H1 (cell line): ENCODE measurements around the gene SENP7. TPM values are rescaled to one million over a fixed set of nuclear protein-coding genes. Genes with fewer than 3 reads are reported as not detected.

Experiments
- CTCF ChIA-PET: fragments of 300-600 bp; sonication (Branson Sonifier 250); formaldehyde crosslinking; loops from one replicate; lab custom pipeline; 2021; ENCODE audit not compliant: partially characterized antibody; lab: Charles Lee
- POLR2A ChIA-PET: fragments of 300-600 bp; sonication (Branson Sonifier 250); formaldehyde crosslinking; loops from one replicate; lab custom pipeline; 2021; ENCODE audit warnings: inconsistent platforms; ENCODE audit not compliant: partially characterized antibody; lab: Charles Lee
- DNase-seq, 2 experiments: peaks; one replicate each; pipeline versions ENCODE4 v3.0.0 to v3.0.0-alpha.2; 2010 to 2022; ENCODE audit warnings: low spot score in 2 of 2, low read depth in 1 of 2, mixed read lengths in 1 of 2
- FAIRE-seq: peaks from 2 replicates; lab custom pipeline; 2011; peaks lifted over from hg19 to GRCh38; lab: Jason Lieb, UNC
- H2AFZ ChIP-seq: 2 replicates; pipeline ENCODE4 v1.8.1; 2012; ENCODE audit warnings: low read length, inconsistent platforms
- H2AK5ac ChIP-seq: 2 replicates; pipeline ENCODE4 v1.6.1; 2013; ENCODE audit warnings: low read depth, low read length
- H2BK120ac ChIP-seq: replicated peaks from 2 replicates; pipeline ENCODE3; 2013; ENCODE audit warnings: low read depth, low read length, inconsistent platforms
- H2BK12ac ChIP-seq: 2 replicates; pipeline ENCODE4 v1.6.1; 2013; ENCODE audit warnings: low read depth, low read length
- H2BK15ac ChIP-seq: 2 replicates; pipeline ENCODE4 v1.6.1; 2013; ENCODE audit warnings: low read length
- H2BK20ac ChIP-seq: 2 replicates; pipeline ENCODE4 v1.6.1; 2013; ENCODE audit warnings: low read length
- H2BK5ac ChIP-seq: 2 replicates; pipeline ENCODE4 v1.6.1; 2013; ENCODE audit warnings: low read depth, low read length
- H3K14ac ChIP-seq: 2 replicates; pipeline ENCODE4 v1.6.1; 2013; ENCODE audit warnings: inconsistent platforms; ENCODE audit not compliant: insufficient read length
- H3K18ac ChIP-seq: 2 replicates; pipeline ENCODE4 v1.6.1; 2013; ENCODE audit warnings: low read length; ENCODE audit errors: extremely low read depth
- H3K23ac ChIP-seq: 2 replicates; pipeline ENCODE4 v1.6.1; 2013; ENCODE audit warnings: inconsistent platforms; ENCODE audit not compliant: insufficient read length
- H3K23me2 ChIP-seq: 2 replicates; pipeline ENCODE4 v1.6.1; 2013; ENCODE audit warnings: low read depth, low read length
- H3K27ac ChIP-seq: 2 replicates; pipeline ENCODE4 v1.6.1; 2011; ENCODE audit warnings: low read depth, low read length, inconsistent platforms
- H3K27me3 ChIP-seq, 4 experiments: replicated peaks in 1 of 4; 1 replicate in 1 of 4; 2 replicates in 3 of 4; pipeline versions ENCODE4 v1.6.1 to v1.8.1; 2011 to 2013; ENCODE audit warnings: low read length in 3 of 4, mild to moderate bottlenecking in 3 of 4, inconsistent platforms in 2 of 4, mixed read lengths in 2 of 4, moderate library complexity in 1 of 4; ENCODE audit not compliant: control insufficient read depth in 3 of 4, insufficient read depth in 3 of 4; ENCODE audit errors: extremely low read depth in 1 of 4
- H3K36me3 ChIP-seq, 4 experiments: 2 replicates each; pipeline versions ENCODE4 v1.6.1 to v1.8.1; 2011 to 2013; ENCODE audit warnings: mild to moderate bottlenecking in 4 of 4, low read length in 3 of 4, moderate library complexity in 2 of 4, control low read depth in 1 of 4, inconsistent platforms in 1 of 4; ENCODE audit not compliant: insufficient read depth in 4 of 4, control insufficient read depth in 2 of 4
- H3K4ac ChIP-seq: replicated peaks from 2 replicates; pipeline ENCODE3; 2013; ENCODE audit warnings: low read length, low read depth, mixed read lengths, inconsistent platforms; ENCODE audit not compliant: insufficient read length
- H3K4me1 ChIP-seq, 4 experiments: replicated peaks in 1 of 4; 1 replicate in 1 of 4; 2 replicates in 3 of 4; pipeline versions ENCODE4 v1.6.1 to v1.8.1; 2011 to 2013; ENCODE audit warnings: low read length in 3 of 4, inconsistent platforms in 2 of 4, mixed read lengths in 1 of 4; ENCODE audit not compliant: insufficient read depth in 4 of 4, control insufficient read depth in 3 of 4
- H3K4me2 ChIP-seq, 2 experiments: 2 replicates each; pipeline versions ENCODE4 v1.6.1 to v1.8.1; 2011 to 2013; ENCODE audit warnings: low read depth in 2 of 2, low read length in 2 of 2, control low read depth in 1 of 2, inconsistent platforms in 1 of 2, mild to moderate bottlenecking in 1 of 2; ENCODE audit not compliant: insufficient read depth in 1 of 2
- H3K4me3 ChIP-seq, 4 experiments: fragments of 200-600, 300-600 bp in 1 of 4; sonication (generic), shearing (Covaris generic), sonication (Bioruptor Twin) in 1 of 4; 2 replicates each; pipeline versions ENCODE4 v1.5.1 to v1.8.1; 2011 to 2016; ENCODE audit warnings: low read length in 4 of 4, low read depth in 3 of 4, control low read depth in 2 of 4, inconsistent platforms in 2 of 4, mild to moderate bottlenecking in 2 of 4, mixed read lengths in 1 of 4, moderate library complexity in 1 of 4; ENCODE audit not compliant: insufficient read depth in 2 of 4; ENCODE audit errors: extremely low read depth in 1 of 4
- H3K56ac ChIP-seq: replicated peaks from 2 replicates; pipeline ENCODE3; 2013; ENCODE audit warnings: low read depth, mild to moderate bottlenecking, mixed read lengths, low read length, inconsistent platforms; ENCODE audit not compliant: insufficient read length
- H3K79me1 ChIP-seq: 2 replicates; pipeline ENCODE4 v1.6.1; 2013; ENCODE audit warnings: low read depth, low read length, control low read depth
- H3K79me2 ChIP-seq, 2 experiments: 2 replicates each; pipeline versions ENCODE4 v1.6.1 to v1.8.1; 2012 to 2013; ENCODE audit warnings: low read length in 2 of 2, mild to moderate bottlenecking in 2 of 2, inconsistent platforms in 1 of 2; ENCODE audit not compliant: insufficient read depth in 2 of 2, control insufficient read depth in 1 of 2
- H3K9ac ChIP-seq, 4 experiments: replicated peaks in 1 of 4; 1 replicate in 1 of 4; 2 replicates in 3 of 4; pipeline versions ENCODE4 v1.6.1 to v1.8.1; 2011 to 2013; ENCODE audit warnings: low read depth in 3 of 4, low read length in 3 of 4, control low read depth in 2 of 4, mild to moderate bottlenecking in 2 of 4, moderate library complexity in 2 of 4, inconsistent platforms in 1 of 4; ENCODE audit errors: extremely low read depth in 1 of 4
- H3K9me3 ChIP-seq, 2 experiments: 2 replicates each; pipeline versions ENCODE4 v1.6.1 to v1.8.1; 2012 to 2013; ENCODE audit warnings: mild to moderate bottlenecking in 2 of 2, moderate library complexity in 2 of 2, control low read depth in 1 of 2, inconsistent platforms in 1 of 2, low read depth in 1 of 2, low read length in 1 of 2, mixed read lengths in 1 of 2; ENCODE audit not compliant: insufficient read depth in 2 of 2
- H4K20me1 ChIP-seq, 2 experiments: replicated peaks in 1 of 2; 2 replicates each; pipeline versions ENCODE3 to v1.8.1; 2011 to 2013; ENCODE audit warnings: inconsistent platforms in 2 of 2, low read length in 2 of 2, mild to moderate bottlenecking in 1 of 2; ENCODE audit not compliant: insufficient read depth in 2 of 2, control insufficient read depth in 1 of 2
- H4K5ac ChIP-seq: 2 replicates; pipeline ENCODE4 v1.6.1; 2013; ENCODE audit warnings: low read length, low read depth, mixed read lengths, inconsistent platforms; ENCODE audit not compliant: insufficient read length
- H4K8ac ChIP-seq: 2 replicates; pipeline ENCODE4 v1.8.0; 2013; ENCODE audit warnings: mild to moderate bottlenecking, moderate library complexity, low read length, inconsistent platforms; ENCODE audit not compliant: insufficient read depth; ENCODE audit errors: extremely low read depth
- H4K91ac ChIP-seq: replicated peaks from 2 replicates; pipeline ENCODE3; 2013; ENCODE audit warnings: low read length, mixed read lengths, inconsistent platforms; ENCODE audit not compliant: insufficient read length
- CEBPB ChIP-seq: IDR thresholded peaks from 2 replicates; pipeline ENCODE4 v1.6.1; 2012; ENCODE audit warnings: low read depth, low read length
- JUND ChIP-seq: IDR thresholded peaks from 2 replicates; pipeline ENCODE4 v1.6.1; 2011; ENCODE audit warnings: mild to moderate bottlenecking, improper control_type of control experiment, low read length
- KDM5A ChIP-seq: fragments of 200-600 bp; IDR thresholded peaks from 2 replicates; pipeline ENCODE4 v1.7.1; 2012; ENCODE audit warnings: mild to moderate bottlenecking, low read length, inconsistent platforms, mixed read lengths
- RAD21 ChIP-seq, 2 experiments: IDR thresholded peaks in 1 of 2; conservative IDR thresholded peaks in 1 of 2; 2 replicates each; pipeline ENCODE4 v1.6.1; 2011; ENCODE audit warnings: low read depth in 2 of 2, low read length in 2 of 2, improper control_type of control experiment in 1 of 2, inconsistent platforms in 1 of 2, mild to moderate bottlenecking in 1 of 2, moderate library complexity in 1 of 2
- SP2 ChIP-seq: IDR thresholded peaks from 2 replicates; pipeline ENCODE4 v1.6.1; 2012; ENCODE audit warnings: mild to moderate bottlenecking, low read length, inconsistent platforms
- TCF12 ChIP-seq: IDR thresholded peaks from 2 replicates; pipeline ENCODE4 v1.6.1; 2011; ENCODE audit warnings: low read depth, mild to moderate bottlenecking, low read length
- YY1 ChIP-seq: IDR thresholded peaks from 2 replicates; pipeline ENCODE4 v1.6.1; 2011; ENCODE audit warnings: low read depth, mild to moderate bottlenecking, low read length
- polyA plus RNA-seq, 7 experiments: library from polyadenylated mRNA; depleted of rRNA in 3 of 7; stranded (reverse) in 5 of 7; unstranded in 2 of 7; fragments of >200 nt in 5 of 7; fragments of 200-250 nt in 2 of 7; gene quantifications; 1 replicate in 5 of 7; 2 replicates in 1 of 7; 4 replicates in 1 of 7; pipeline versions ENCODE4 v1.2.1 to v1.2.3, GENCODE V29; 2011 to 2013; ENCODE audit warnings: missing spikeins in 2 of 7, mixed read lengths in 2 of 7
- total RNA-seq: library from RNA; stranded (reverse); fragmentation: NEBNext Ultra II Directional; extraction: Animal tissue kit (Norgen Biotek cat#: 25700); gene quantifications from 2 replicates; pipeline ENCODE4 v1.2.1, GENCODE V29; 2021
- TF ChIP-seq, protein P1 (sequence below): IDR thresholded peaks from 2 replicates; pipeline ENCODE4 v1.6.1; 2011; ENCODE audit warnings: low read depth, mild to moderate bottlenecking, low read length; ENCODE audit not compliant: insufficient read depth

The SENP7 gene
- total and polyA plus RNA-seq, 2 of the 8 experiments (the other 6 are each of a cell fraction or from before 2014, with no cell fraction given), result 2.8 to 7.8 TPM

GRCh38 chr3:101292027-101292426 lies 221.0 kb downstream of the SENP7 start:
- POLR2A ChIA-PET, result no interaction called here
- Histone ChIP-seq H2AK5ac (no peak overlapping the region), H3K27ac (no peak overlapping the region), H3K9me3 (no peaks in the 10 kb centered on the region), H4K91ac (no peak overlapping the region), H3K23me2 (no peaks in the 10 kb centered on the region), H2BK5ac (no peak overlapping the region), H3K79me1 (no peaks in the 10 kb centered on the region; the same call in 1 of the 2 replicates), H3K4me1 (no peaks in the 10 kb centered on the region), H2BK120ac (no peak overlapping the region), H3K36me3 (no peaks in the 10 kb centered on the region), H3K4me3 (no peak overlapping the region), H3K14ac (no peak overlapping the region), H2BK15ac (no peak overlapping the region), H2BK12ac (no peak overlapping the region), H2AFZ (no peak overlapping the region), H4K5ac (no peak overlapping the region), H3K56ac (no peak overlapping the region), H3K4me2 (no peak overlapping the region), H3K23ac (no peak overlapping the region), H2BK20ac (no peak overlapping the region), H3K27me3 (no peaks in the 10 kb centered on the region), H3K79me2 (no peaks in the 10 kb centered on the region), H4K8ac (no peak overlapping the region), H3K9ac (no peak overlapping the region), H3K18ac (no peak overlapping the region), H3K4ac (no peak overlapping the region), H4K20me1 (no peaks in the 10 kb centered on the region)
- DNase-seq, result no peak
- no peak for FAIRE-seq
- CTCF ChIA-PET, result no interaction called here
- TF ChIP-seq RAD21 (IDR thresholded peaks at IDR 0.05 in 1 of 2, conservative IDR thresholded peaks at IDR 0.05 in 1 of 2; ENCODE audit: low read depth in 2 of 2, low read length in 2 of 2) (no peak), JUND (no peak), KDM5A (no peak), YY1 (no peak), SP2 (no peak), CEBPB (no peak), TCF12 (no peak)
- TF ChIP-seq, protein P1, sequence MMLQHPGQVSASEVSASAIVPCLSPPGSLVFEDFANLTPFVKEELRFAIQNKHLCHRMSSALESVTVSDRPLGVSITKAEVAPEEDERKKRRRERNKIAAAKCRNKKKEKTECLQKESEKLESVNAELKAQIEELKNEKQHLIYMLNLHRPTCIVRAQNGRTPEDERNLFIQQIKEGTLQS, result no peak
